Skeletal muscle tissue (tissue), 4 donors: ENCODE data around the gene TDRD9. TPM values are rescaled to one million over a fixed set of nuclear protein-coding genes. Genes with fewer than 3 reads are reported as not detected.
"Not testable (repeated sequence)": the region's sequence is repeated elsewhere in the genome, so short reads cannot be mapped to it uniquely, and the experiment has no call there.

Experiments
- H3K27ac ChIP-seq: one replicate; pipeline ENCODE4 v1.7.0; 2013; ENCODE audit warnings: mild to moderate bottlenecking, low read depth, low read length, inconsistent platforms
- H3K27me3 ChIP-seq, 3 donors: one replicate each; pipeline ENCODE4 v1.7.0; 2013; ENCODE audit warnings: low read length in 3 of 3; ENCODE audit not compliant: control insufficient read depth in 3 of 3, insufficient read depth in 3 of 3
- H3K36me3 ChIP-seq, 3 donors: one replicate each; pipeline ENCODE4 v1.7.0; 2013; ENCODE audit warnings: low read length in 3 of 3; ENCODE audit not compliant: control insufficient read depth in 3 of 3, insufficient read depth in 3 of 3
- H3K4me1 ChIP-seq, 3 donors: one replicate each; pipeline ENCODE4 v1.7.0; 2013; ENCODE audit warnings: low read length in 3 of 3, mild to moderate bottlenecking in 3 of 3; ENCODE audit not compliant: control insufficient read depth in 3 of 3, insufficient read depth in 3 of 3
- H3K4me3 ChIP-seq, 3 donors: one replicate each; pipeline ENCODE4 v1.7.0; 2013; ENCODE audit warnings: low read length in 3 of 3
- H3K9ac ChIP-seq, 3 donors: one replicate each; pipeline ENCODE4 v1.7.0; 2013; ENCODE audit warnings: low read length in 3 of 3, mild to moderate bottlenecking in 3 of 3, moderate library complexity in 2 of 3, low read depth in 1 of 3
- H3K9me3 ChIP-seq, 3 donors: one replicate each; pipeline ENCODE4 v1.7.0; 2013; ENCODE audit warnings: low read length in 3 of 3; ENCODE audit not compliant: control insufficient read depth in 3 of 3
- total RNA-seq: library from RNA; depleted of rRNA; stranded (reverse); fragments of >200 nt; gene quantifications from one replicate; pipeline ENCODE4 v1.2.3, GENCODE V29; 2014
- donor health status: Osteomylitis.

TDRD9 gene
- total RNA-seq, 1 donor from 2014 or later, result 0.52 TPM

GRCh38 chr14:103969961-103970360 lies 41.7 kb downstream of the TDRD9 start:
- H3K36me3 ChIP-seq, result no peaks in the 10 kb centered on the region
- no peak overlapping the region for H3K9ac ChIP-seq
- no peak overlapping the region for H3K27ac ChIP-seq
- H3K27me3 ChIP-seq, result peaks cover 4 to 5% (median 5%) of the 10 kb centered on the region in 3 donors
- no peaks in the 10 kb centered on the region for H3K4me1 ChIP-seq
- no peak overlapping the region for H3K4me3 ChIP-seq
- H3K9me3 ChIP-seq, result no peaks in the 10 kb centered on the region

DNA sequence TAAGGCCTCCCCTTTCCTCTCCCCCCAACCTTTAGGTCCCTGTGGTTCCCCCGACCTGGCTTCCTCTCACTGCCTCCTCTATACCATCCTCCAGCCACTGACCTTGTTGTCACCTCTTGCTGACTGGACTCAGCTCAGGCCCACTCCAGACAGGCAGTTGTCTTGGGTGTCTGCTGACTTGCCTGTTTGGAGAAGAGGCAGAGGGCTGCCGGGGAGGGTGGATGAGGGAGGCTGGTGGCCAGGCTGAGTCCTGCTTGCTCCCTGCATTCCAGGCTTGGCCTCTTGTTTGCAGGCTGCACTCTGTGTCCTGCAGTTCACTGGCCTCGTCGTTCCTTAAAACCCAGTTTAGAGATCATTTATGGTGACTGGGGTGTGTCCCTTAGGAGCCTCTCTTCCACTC lies 45.1 kb downstream of the TDRD9 start:
- peaks cover 4 to 5% (median 5%) of the 10 kb centered on the region in 3 donors for H3K27me3 ChIP-seq
- H3K9me3 ChIP-seq, result no peaks in the 10 kb centered on the region
- no peak overlapping the region for H3K27ac ChIP-seq
- H3K9ac ChIP-seq, result no peak overlapping the region
- no peaks in the 10 kb centered on the region for H3K4me1 ChIP-seq
- no peak overlapping the region for H3K4me3 ChIP-seq
- H3K36me3 ChIP-seq, result no peaks in the 10 kb centered on the region

- H3K4me1 ChIP-seq, result no peaks in the 10 kb centered on the region
- no peaks in the 10 kb centered on the region for H3K36me3 ChIP-seq
- no peak overlapping the region for H3K9ac ChIP-seq
- no peak overlapping the region for H3K4me3 ChIP-seq
- H3K27ac ChIP-seq, result no peak overlapping the region
- H3K27me3 ChIP-seq, result peaks cover 4 to 5% (median 5%) of the 10 kb centered on the region in 3 donors
- no peaks in the 10 kb centered on the region for H3K9me3 ChIP-seq
These were observed 46.3 kb downstream of the TDRD9 start for GRCh38 chr14:103974575-103974974.

DNA sequence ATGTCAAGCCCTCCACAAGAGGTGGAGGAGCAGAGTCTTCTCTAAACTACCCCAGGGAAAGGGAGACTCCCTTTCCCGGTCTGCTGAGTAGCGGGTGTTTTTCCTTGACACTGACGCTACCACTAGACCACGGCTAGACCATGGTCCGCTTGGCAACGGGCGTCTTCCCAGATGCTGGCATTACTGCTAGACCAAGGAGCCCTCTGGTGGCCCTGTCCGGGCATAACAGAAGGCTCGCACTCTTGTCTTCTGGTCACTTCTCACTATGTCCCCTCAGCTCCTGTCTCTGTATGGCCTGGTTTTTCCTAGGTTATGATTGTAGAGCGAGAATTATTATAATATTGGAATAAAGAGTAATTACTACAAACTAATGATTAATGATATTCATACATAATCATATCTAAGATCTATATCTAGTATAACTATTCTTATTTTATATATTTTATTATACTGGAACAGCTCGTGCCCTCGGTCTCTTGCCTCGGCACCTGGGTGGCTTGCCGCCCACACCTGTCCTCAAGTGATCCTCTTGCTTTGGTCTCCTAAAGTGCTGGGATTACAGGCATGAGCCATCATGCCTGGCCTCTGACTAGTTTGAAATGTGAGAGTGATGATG lies 52.5 kb downstream of the TDRD9 start:
- H3K9ac ChIP-seq, H3K27ac ChIP-seq: not testable (repeated sequence)

GRCh38 chr14:103984196-103984595 lies 55.9 kb downstream of the TDRD9 start:
- H3K27me3 ChIP-seq, result peaks cover 0 to 3% (median under 1%) of the 10 kb centered on the region in 3 donors
- H3K27ac ChIP-seq, result no peak overlapping the region
- no peak overlapping the region for H3K4me3 ChIP-seq
- no peak overlapping the region for H3K9ac ChIP-seq
- H3K9me3 ChIP-seq, result no peaks in the 10 kb centered on the region
- H3K4me1 ChIP-seq, result no peaks in the 10 kb centered on the region
- no peaks in the 10 kb centered on the region for H3K36me3 ChIP-seq

More for the DNA sequence above, 52.5 kb downstream of the TDRD9 start:
- H3K36me3 ChIP-seq, H3K4me3 ChIP-seq, H3K4me1 ChIP-seq, H3K27me3 ChIP-seq, H3K9me3 ChIP-seq: not testable (repeated sequence)

GRCh38 chr14:103989034-103989433 lies 60.8 kb downstream of the TDRD9 start:
- H3K27me3 ChIP-seq, result peaks cover 8 to 16% (median 11%) of the 10 kb centered on the region in 3 donors
- H3K36me3 ChIP-seq, result no peaks in the 10 kb centered on the region
- peaks cover 0 to 2% (median 0%) of the 10 kb centered on the region in 3 donors for H3K9me3 ChIP-seq
- no peak overlapping the region for H3K4me3 ChIP-seq
- no peaks in the 10 kb centered on the region for H3K4me1 ChIP-seq
- H3K27ac ChIP-seq, result no peak overlapping the region
- H3K9ac ChIP-seq, result no peak overlapping the region

DNA sequence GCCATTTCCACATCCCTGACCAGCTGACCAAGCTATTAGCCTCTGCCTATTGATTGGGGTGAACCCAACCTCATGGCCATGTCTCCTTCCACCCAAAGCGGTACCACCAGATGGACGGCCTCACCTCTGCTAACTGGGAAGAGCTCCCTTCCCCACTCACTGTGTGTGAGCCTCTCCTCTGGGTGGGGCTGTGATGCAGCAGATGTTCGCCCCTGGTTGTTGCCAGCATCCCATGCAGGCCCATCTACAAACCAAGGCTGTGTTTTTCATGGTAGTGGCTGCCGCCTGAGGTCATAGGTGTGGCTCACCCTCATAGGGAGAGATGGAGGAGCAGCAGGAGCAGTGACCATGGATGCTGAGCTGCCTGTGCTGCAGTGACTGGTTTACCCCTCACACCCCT lies 61.7 kb downstream of the TDRD9 start:
- H3K4me1 ChIP-seq, result no peaks in the 10 kb centered on the region
- peaks cover 0 to 2% (median 0%) of the 10 kb centered on the region in 3 donors for H3K9me3 ChIP-seq
- H3K36me3 ChIP-seq, result no peaks in the 10 kb centered on the region
- H3K27me3 ChIP-seq, result peaks cover 8 to 13% (median 11%) of the 10 kb centered on the region in 3 donors
- H3K9ac ChIP-seq, result no peak overlapping the region
- no peak overlapping the region for H3K4me3 ChIP-seq
- H3K27ac ChIP-seq, result no peak overlapping the region

DNA sequence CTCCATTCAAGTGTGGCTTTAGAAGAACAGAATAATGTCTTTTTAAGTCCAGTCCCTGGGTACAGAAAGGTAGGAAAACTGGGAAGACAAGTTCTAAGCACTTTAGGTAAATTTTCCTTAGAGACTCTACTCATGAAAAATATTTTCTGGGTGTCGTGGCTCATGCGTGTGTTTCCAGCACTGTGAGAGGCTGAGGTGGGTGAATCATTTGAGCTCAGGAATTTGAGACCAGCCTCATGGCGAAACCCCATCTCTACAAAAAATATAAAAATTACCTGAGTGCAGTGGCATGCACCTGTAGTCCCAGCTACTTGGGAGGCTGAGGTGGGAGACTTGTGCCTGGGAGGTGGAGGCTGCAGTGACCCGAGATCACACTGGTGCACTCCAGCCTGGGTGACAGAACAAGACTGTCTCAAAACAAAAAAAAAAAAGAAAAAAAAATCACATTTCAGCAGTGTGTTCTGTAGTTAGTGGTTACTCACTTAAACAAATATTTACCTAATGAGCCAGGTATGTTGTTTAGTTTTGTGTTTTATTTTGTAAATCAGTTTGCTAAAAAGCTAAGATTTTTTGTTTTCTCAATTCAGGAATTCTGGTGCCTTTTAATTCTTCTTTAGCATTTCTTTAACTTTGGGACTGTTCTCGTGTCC lies 66.4 kb downstream of the TDRD9 start:
- Histone ChIP-seq H3K27ac (no peak overlapping the region), H3K36me3 (no peaks in the 10 kb centered on the region), H3K4me1 (no peaks in the 10 kb centered on the region), H3K9me3 (peaks cover 0 to under 1% (median 0%) of the 10 kb centered on the region in 3 donors), H3K9ac (no peak overlapping the region), H3K27me3 (peaks cover 9 to 22% (median 12%) of the 10 kb centered on the region in 3 donors), H3K4me3 (no peak overlapping the region)

- no peak overlapping the region for H3K9ac ChIP-seq
- H3K9me3 ChIP-seq, result no peaks in the 10 kb centered on the region
- no peaks in the 10 kb centered on the region for H3K4me1 ChIP-seq
- no peak overlapping the region for H3K4me3 ChIP-seq
- H3K36me3 ChIP-seq, result no peaks in the 10 kb centered on the region
- peaks cover 0 to 17% (median 11%) of the 10 kb centered on the region in 3 donors for H3K27me3 ChIP-seq
- H3K27ac ChIP-seq, result no peak overlapping the region
These were observed 67.6 kb downstream of the TDRD9 start for GRCh38 chr14:103995876-103996275.

- Histone ChIP-seq H3K27me3 (peaks cover 0 to 17% (median 11%) of the 10 kb centered on the region in 3 donors), H3K9me3 (no peaks in the 10 kb centered on the region), H3K36me3 (no peaks in the 10 kb centered on the region), H3K4me3 (no peak overlapping the region), H3K9ac (no peak overlapping the region), H3K4me1 (no peaks in the 10 kb centered on the region), H3K27ac (no peak overlapping the region)
These were observed 69.1 kb downstream of the TDRD9 start for GRCh38 chr14:103997391-103997790.
